NAMALWA (cell line): ENCODE measurements around the gene DESI1.
A peak's percentile ranks its signal among the peaks of the same experiment; 100 is the strongest.
"Not testable (repeated sequence)": the region's sequence is repeated elsewhere in the genome, so short reads cannot be mapped to it uniquely, and the experiment has no call there.

Experiments
- DNase-seq: peaks from one replicate; pipeline ENCODE4 v3.0.0-alpha.2; 2015; ENCODE audit warnings: low spot score

DESI1 gene

DNA sequence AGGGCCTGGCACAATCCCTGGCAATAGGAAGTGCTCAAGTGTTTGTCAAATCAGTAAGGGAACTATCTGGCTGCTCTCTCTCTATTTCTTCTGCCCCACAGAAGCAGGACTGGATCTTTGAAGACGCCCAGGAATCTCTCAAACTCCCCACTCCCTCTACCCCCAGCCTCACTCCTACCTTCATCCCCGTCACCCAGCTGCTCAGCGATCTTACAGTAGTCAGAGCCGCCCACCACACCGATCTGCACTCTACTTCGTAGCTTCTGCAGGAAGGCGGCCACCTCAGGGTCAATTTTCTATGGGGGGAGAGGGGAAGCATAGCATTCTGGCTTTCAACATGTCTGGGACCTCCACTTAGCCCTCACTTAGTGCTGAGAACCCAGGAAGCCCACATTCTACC lies 34.9 kb downstream of the DESI1 start:
- DNase-seq, result no peak

- DNase-seq, result no peak
Observed at GRCh38 chr22:41584881-41585280, 36.0 kb downstream of the DESI1 start.

DNA sequence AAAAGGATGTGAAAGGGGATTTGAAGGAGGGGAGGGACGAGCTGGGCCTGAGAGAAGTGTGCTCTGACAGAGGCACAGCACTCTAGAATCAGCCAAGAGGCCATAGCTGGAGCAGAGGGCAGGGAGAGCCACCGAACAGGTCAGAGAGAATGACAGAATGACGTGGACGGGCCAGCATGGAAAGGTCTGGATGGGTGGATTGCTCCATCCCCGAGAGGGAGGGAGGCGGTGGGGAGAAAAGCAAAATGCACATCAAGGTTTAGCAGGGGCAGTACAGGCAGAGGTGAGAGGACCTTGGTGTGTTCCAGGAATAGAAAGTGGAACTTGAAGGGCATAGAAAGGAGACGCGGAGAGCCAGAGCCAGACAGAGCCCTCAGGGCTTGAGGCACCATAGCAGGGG lies 38.1 kb downstream of the DESI1 start:
- DNase-seq, result no peak

GRCh38 chr22:41579997-41580355 lies 40.9 kb downstream of the DESI1 start:
- no peak for DNase-seq

DNA sequence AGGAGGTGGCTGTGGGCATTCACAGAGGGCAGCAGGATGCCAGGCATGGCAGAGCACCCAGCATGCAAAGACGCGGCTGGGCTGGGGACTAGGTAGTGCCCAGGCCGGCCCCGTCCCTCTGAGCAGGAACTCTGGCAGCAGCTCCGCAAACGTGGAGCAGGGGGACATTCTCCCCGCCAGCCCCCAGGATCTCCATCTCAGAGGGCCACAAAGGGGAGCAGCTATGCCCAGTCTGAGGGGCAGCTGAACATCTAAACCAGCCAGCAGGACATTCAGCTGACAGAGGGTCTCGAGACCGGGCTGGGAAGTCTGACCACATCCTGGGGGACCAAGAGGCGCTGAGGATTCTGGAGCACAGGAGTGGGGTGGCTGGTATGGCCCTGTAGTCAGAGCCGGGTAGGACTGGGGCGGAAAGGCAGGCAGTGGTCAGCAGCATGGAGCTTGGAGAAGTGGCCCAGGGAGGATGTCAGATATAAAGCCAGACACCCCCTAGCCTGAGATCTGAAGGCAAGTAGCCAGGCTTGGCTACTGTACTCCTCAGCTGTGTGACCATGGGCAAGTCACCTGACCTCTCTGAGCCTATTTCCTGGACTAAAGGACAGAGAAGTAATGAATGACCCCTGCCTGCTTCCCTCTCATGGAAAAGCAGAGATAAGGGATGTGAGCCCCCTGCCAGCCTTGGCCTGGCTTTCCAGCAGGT lies 41.4 kb downstream of the DESI1 start:
- DNase-seq, result no peak

GRCh38 chr22:41578818-41579217 lies 42.0 kb downstream of the DESI1 start:
- no peak for DNase-seq

GRCh38 chr22:41578114-41578513 lies 42.7 kb downstream of the DESI1 start:
- no peak for DNase-seq

- peak; percentile 87 for DNase-seq
Observed at GRCh38 chr22:41576877-41577276, 44.0 kb downstream of the DESI1 start.

DNA sequence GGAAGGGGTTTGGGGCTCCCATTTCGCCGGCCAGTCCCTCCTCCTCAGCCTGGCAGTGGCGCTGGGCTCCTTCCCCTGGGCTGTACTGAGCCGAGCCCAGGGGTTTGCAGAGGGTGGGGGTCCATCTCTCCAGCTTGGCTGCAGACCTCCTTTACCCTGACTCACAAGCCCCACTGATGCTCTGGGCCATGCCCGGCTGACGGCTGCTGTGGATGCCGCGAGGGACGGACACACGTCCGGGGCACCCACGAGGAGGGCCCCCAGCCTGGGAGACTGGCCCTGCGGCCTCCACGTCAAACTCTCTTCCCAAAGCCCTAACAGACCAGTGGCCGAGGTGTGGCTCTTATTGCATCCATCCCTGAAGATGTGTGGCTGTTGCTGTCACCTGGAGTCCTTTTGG lies 45.3 kb downstream of the DESI1 start:
- no peak for DNase-seq

- DNase-seq, result no peak
Observed at GRCh38 chr22:41574847-41575381, 45.9 kb downstream of the DESI1 start.

- DNase-seq, result no peak
Observed at GRCh38 chr22:41573677-41574076, 47.2 kb downstream of the DESI1 start.

DNA sequence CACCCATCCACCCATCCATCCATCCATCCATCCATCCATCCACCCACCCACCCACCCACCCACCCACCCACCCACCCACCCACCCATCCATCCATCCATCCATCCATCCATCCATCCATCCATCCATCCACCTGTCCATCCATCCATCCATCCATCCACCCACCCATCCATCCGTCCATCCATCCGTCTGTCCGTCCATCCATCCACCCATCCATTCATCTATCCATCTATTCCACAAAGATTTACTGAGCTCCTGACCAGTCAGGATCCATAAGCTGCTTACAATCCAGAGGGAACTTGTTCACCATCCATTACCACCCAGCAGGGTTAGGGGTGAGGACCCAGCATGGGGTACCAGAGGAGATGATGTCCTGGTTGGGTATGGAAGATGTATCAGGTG lies 48.5 kb downstream of the DESI1 start:
- not testable (repeated sequence) for DNase-seq

DNA sequence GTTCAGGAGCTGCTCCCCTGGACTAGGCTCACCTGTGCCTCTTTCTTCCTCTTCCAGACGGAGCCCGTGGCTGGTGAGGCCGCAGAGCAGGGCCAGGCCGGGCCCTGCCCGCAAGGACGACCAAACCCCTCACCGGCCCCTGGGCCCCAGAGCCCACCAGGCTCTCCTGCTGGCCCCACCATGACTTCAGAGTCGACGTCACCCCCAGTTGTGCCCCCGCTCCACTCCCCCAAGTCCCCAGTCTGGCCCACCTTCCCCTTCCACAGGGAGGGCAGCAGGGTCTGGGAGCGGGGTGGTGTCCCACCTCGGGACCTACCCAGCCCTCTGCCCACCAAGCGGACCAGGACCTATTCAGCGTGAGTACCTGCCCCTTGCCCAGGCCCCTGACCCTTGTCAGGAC lies 49.1 kb downstream of the DESI1 start:
- no peak for DNase-seq

GRCh38 chr22:41570221-41570620 lies 50.6 kb downstream of the DESI1 start:
- no peak for DNase-seq

DNA sequence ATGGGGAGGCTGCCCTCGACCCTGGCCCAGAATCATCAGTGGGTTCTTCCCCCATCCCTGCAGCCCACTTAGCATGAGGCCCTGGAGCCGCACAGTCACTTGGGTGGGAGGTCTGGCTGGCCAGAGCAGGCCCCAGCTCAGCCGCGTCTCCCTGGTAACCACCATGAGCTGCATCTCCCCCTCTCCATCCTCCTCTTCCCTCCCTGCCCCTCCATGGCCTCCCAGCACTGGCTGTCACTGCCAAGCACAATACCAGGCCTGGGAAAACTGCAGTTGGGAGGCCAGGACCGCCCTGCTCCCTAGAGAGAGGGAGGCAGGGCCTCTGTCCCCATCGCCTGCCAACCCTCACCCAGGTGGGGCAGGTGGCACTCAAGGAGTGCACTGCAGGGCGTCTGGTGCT lies 52.0 kb downstream of the DESI1 start:
- no peak for DNase-seq

- no peak for DNase-seq
Observed at GRCh38 chr22:41567512-41567768, 53.4 kb downstream of the DESI1 start.

GRCh38 chr22:41565403-41566054 lies 55.3 kb downstream of the DESI1 start:
- no peak for DNase-seq

DNA sequence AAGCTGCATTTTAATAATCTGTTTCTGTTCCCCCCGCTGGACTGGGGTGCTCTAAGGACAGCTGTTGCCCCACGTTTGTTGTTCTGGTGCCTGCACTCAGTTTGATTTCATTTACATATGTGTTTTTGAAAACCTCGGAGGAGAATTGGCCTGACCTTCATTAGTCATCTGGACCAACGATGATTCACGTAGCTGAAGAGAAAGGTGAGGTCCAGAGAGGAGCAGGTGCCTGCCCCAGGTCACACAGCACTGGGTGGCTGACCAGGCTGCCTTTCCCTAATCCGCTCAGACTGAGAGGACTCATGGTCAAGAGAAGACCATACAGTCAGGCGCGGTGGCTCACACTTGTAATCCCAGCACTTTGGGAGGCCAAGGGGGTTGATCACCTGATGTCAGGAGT lies 56.3 kb downstream of the DESI1 start:
- no peak for DNase-seq

- DNase-seq, result no peak
Observed at GRCh38 chr22:41563051-41563711, 57.7 kb downstream of the DESI1 start.

- DNase-seq, result no peak
Observed at GRCh38 chr22:41562461-41562860, 58.4 kb downstream of the DESI1 start.

GRCh38 chr22:41561788-41562187 lies 59.1 kb downstream of the DESI1 start:
- no peak for DNase-seq

GRCh38 chr22:41561335-41561734 lies 59.5 kb downstream of the DESI1 start:
- no peak for DNase-seq

GRCh38 chr22:41560095-41560471 lies 60.8 kb downstream of the DESI1 start:
- DNase-seq, result no peak

GRCh38 chr22:41558241-41558630 lies 62.6 kb downstream of the DESI1 start:
- DNase-seq, result not testable (repeated sequence)
